ENCODE measurements around the gene XIAP. TPM values are rescaled to one million over a fixed set of nuclear protein-coding genes. Genes with fewer than 3 reads are reported as not detected.
"Not testable (repeated sequence)": the region's sequence is repeated elsewhere in the genome, so short reads cannot be mapped to it uniquely, and the experiment has no call there.

The XIAP gene
- 10 to 100 TPM; 21.9 to 39.4 (median 33.3) TPM for total RNA-seq

- 0 to 28% methylated on average over 22 to 59 of the region's 62 CpGs for WGBS, 2 donors
- no peak for TF ChIP-seq POLR2A (IDR thresholded peaks at IDR 0.05)
- TF ChIP-seq, protein P1, sequence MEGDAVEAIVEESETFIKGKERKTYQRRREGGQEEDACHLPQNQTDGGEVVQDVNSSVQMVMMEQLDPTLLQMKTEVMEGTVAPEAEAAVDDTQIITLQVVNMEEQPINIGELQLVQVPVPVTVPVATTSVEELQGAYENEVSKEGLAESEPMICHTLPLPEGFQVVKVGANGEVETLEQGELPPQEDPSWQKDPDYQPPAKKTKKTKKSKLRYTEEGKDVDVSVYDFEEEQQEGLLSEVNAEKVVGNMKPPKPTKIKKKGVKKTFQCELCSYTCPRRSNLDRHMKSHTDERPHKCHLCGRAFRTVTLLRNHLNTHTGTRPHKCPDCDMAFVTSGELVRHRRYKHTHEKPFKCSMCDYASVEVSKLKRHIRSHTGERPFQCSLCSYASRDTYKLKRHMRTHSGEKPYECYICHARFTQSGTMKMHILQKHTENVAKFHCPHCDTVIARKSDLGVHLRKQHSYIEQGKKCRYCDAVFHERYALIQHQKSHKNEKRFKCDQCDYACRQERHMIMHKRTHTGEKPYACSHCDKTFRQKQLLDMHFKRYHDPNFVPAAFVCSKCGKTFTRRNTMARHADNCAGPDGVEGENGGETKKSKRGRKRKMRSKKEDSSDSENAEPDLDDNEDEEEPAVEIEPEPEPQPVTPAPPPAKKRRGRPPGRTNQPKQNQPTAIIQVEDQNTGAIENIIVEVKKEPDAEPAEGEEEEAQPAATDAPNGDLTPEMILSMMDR (IDR thresholded peaks at IDR 0.05) = no peak
These were observed at the start of gene XIAP for GRCh38 chrX:123859846-123860838. XIAP (plus strand) TSS chrX:123860053; CDS start chrX:123885663, 25,610 bp downstream.

GRCh38 chrX:123814343-123814742 lies 45.5 kb upstream of the XIAP start:
- DNase-seq (ENCODE audit: low spot score in 2 of 2) = no peak
- no peak overlapping the region for H3K4me3 ChIP-seq (ENCODE audit: low read depth, poor library complexity, severe bottlenecking)
- TF ChIP-seq POLR2A (IDR thresholded peaks at IDR 0.05) = no peak
- TF ChIP-seq, protein P1 (IDR thresholded peaks at IDR 0.05) = no peak
- intact Hi-C loops (cut with DNase I; ENCODE audit: low total_unique reads) = no loop called here
- WGBS, 2 donors = 53 to 68% methylated on average over 2 of the region's 2 CpGs

More at GRCh38 chrX:123859846-123860838, at the start of gene XIAP:
- DNase-seq (ENCODE audit: low spot score in 2 of 2) = peak; percentile 61 to 94
- intact Hi-C loops (cut with DNase I; ENCODE audit: low total_unique reads) = no loop called here
- H3K4me3 ChIP-seq (ENCODE audit: low read depth, poor library complexity, severe bottlenecking) = peak within 1 kb of the TSS; percentile 68

DNA sequence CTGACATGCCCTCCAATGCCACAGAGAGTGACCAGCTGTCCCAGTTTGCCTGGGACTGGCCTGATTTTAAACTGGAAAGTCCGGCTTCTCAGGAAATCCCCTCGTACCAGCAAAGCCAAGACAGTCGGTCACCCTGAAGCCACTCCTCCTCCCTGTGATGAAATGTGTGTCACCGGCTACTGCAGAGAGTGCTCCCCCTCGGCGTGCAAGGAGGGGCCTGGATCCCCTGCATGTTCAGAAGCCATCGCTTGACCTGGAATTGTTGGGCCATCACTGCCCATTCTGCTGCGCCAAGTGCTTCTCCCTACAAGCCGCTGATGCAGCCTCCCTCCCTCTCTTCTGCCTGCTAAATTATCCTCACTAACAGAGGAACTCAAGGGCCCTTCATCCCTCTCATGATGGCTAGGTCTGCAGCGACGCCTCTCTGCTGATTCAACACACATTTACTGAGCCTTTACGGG lies 44.9 kb upstream of the XIAP start:
- DNase-seq (ENCODE audit: low spot score in 2 of 2); H3K4me3 ChIP-seq (ENCODE audit: low read depth, poor library complexity, severe bottlenecking); intact Hi-C loops (cut with DNase I; ENCODE audit: low total_unique reads): not testable (repeated sequence)
- WGBS, 2 donors = 71 to 72% methylated on average over 6 to 12 of the region's 12 CpGs

GRCh38 chrX:123817288-123817894 lies 42.5 kb upstream of the XIAP start:
- DNase-seq (ENCODE audit: low spot score in 2 of 2) = no peak
- H3K4me3 ChIP-seq (ENCODE audit: low read depth, poor library complexity, severe bottlenecking) = no peak overlapping the region
- 55 to 61% methylated on average over 3 to 6 of the region's 6 CpGs for WGBS, 2 donors
- no peak for TF ChIP-seq POLR2A (IDR thresholded peaks at IDR 0.05)
- TF ChIP-seq, protein P1 (IDR thresholded peaks at IDR 0.05) = no peak
- intact Hi-C loops (cut with DNase I; ENCODE audit: low total_unique reads) = no loop called here

DNA sequence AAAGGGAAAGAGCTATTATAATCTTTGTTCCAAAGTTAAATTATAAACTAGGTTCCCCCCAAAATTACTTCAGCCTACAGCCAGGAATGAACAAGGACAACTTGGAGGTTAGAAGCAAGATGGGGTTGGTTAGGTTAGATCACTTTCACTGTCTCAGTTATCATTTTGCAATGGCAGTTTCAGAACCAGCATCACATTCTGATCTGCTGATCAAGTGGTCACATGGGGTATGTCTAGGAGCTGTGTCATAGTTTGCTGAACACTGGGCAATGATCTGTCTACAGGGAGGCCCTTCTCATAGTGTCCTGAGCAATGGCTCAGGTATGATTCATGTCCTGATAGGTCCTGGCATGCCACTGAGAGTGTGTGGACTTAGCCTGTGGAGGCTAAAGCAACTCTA lies 41.6 kb upstream of the XIAP start:
- intact Hi-C loops (cut with DNase I; ENCODE audit: low total_unique reads) = no loop called here
- TF ChIP-seq, protein P1 (IDR thresholded peaks at IDR 0.05) = no peak
- no peak for TF ChIP-seq POLR2A (IDR thresholded peaks at IDR 0.05)
- no peak for DNase-seq (ENCODE audit: low spot score in 2 of 2)
- no peak overlapping the region for H3K4me3 ChIP-seq (ENCODE audit: low read depth, poor library complexity, severe bottlenecking)

DNA sequence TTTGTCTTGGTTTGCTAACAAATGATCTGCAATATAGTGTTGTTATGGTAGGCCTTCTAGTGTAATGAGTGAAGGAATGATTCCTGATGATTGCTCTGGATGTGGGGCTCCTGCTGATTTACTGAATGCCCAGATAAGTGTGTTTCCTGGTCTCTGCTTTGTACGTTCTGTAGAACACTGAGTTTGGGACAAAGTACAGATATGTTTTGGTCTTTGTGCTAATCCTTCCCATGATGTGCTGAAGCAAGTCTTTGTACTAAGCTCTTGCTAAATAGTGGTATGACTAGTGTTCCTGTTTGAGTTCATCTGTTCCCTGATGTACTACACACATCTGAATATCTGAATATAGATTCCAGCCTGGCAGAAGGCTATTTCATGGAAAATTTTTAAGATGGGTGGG lies 36.9 kb upstream of the XIAP start:
- intact Hi-C loops (cut with DNase I; ENCODE audit: low total_unique reads) = no loop called here
- no peak for TF ChIP-seq POLR2A (IDR thresholded peaks at IDR 0.05)
- TF ChIP-seq, protein P1 (IDR thresholded peaks at IDR 0.05) = no peak
- H3K4me3 ChIP-seq (ENCODE audit: low read depth, poor library complexity, severe bottlenecking) = no peak overlapping the region
- no peak for DNase-seq (ENCODE audit: low spot score in 2 of 2)
- 72 to 100% methylated on average over 1 of the region's 1 CpG for WGBS, 2 donors
